Measurements from ENCODE around the gene TBC1D8.

TBC1D8 gene

DNA sequence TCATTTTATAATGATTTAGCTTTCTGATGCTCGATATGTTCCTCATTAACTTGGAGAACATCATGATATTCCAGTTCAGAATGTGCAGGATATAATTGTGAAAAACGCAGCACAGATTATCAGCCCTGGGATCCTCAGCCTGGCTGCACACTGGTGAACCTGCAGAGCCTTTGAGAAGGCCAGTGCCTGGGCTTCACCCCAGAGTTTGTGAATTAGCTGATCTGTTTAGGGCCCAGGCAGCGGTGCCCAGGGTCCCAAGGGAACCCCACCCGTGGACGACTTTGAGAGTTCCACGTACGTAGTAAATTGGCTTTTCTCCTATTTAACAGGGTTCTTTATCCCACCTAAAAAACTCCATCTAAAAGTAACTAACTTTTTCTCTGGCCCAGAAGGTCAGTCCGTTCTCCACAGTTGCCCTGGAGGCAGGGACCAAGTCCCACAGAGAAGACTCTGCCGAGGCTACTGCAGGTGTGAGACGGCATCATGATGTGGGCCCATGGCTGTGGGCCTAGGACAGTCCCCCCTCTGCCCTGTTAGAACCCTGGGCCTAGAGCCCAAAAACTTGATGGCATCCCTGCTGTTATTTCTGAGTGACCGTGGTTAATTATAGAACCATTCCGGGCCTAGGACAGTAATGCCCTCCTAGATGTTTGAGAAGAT lies 188.7 kb downstream of the TBC1D8 start:
- DNase-seq (ENCODE audit: low read depth): no peak
- no peak overlapping the region for H3K4me3 ChIP-seq (ENCODE audit: low read depth, low read length)
- TF ChIP-seq, protein P1, sequence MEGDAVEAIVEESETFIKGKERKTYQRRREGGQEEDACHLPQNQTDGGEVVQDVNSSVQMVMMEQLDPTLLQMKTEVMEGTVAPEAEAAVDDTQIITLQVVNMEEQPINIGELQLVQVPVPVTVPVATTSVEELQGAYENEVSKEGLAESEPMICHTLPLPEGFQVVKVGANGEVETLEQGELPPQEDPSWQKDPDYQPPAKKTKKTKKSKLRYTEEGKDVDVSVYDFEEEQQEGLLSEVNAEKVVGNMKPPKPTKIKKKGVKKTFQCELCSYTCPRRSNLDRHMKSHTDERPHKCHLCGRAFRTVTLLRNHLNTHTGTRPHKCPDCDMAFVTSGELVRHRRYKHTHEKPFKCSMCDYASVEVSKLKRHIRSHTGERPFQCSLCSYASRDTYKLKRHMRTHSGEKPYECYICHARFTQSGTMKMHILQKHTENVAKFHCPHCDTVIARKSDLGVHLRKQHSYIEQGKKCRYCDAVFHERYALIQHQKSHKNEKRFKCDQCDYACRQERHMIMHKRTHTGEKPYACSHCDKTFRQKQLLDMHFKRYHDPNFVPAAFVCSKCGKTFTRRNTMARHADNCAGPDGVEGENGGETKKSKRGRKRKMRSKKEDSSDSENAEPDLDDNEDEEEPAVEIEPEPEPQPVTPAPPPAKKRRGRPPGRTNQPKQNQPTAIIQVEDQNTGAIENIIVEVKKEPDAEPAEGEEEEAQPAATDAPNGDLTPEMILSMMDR (conservative IDR thresholded peaks at IDR 0.05; ENCODE audit: low read depth, low read length): no peak

DNA sequence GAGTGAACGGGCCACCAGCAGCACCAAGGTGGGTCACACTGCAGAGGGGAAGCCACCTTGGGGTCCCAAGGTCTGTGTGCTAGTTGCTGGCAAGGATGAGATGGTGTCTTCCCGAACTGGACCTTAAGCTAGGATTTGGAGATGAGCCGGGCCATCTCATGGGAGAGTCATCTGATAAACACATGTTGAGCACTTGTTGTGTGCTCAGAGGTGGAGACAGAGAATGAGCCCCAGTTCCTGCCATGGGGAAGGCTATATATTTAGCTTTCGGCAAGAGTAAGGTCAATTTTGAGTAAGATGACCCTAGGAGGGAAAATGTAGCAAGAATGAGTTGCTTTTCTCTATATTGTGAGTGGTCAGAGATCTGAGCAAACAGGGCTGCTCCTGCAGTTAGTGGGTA lies 190.5 kb downstream of the TBC1D8 start:
- TF ChIP-seq, protein P1 (conservative IDR thresholded peaks at IDR 0.05; ENCODE audit: low read depth, low read length): no peak
- no peak for DNase-seq (ENCODE audit: low read depth)
- no peak overlapping the region for H3K4me3 ChIP-seq (ENCODE audit: low read depth, low read length)

DNA sequence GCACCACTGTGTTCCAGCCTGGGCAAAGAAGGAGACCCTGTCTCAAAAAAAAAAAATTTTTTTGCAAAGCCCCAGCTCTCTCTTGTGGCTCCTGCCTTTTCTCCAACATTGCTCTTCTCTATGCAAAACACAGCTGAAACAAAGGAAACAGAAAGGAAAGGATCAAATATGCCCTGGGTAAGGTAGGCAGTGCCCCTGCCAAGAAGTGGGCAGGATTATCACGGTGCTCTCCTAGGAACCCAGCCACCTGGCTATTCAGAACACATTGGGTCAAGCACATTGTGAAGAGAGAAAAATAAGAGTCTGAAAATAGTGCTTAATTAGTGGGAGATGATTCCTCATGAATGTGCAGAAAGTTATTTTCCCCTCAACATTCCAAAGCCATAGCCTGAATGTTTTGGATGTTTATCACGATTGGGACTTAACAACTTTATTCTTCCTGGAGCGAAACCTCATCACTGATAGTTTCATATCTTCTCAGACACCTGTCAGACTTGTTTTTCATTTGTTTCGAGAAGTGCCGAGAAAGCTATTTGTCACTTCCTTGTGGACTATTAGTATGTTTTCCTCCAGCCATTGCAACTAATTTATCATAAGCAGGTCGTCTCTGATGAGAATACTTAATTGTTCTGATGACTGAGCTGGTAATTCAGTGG lies 191.8 kb downstream of the TBC1D8 start:
- TF ChIP-seq, protein P1 (conservative IDR thresholded peaks at IDR 0.05; ENCODE audit: low read depth, low read length): no peak
- DNase-seq (ENCODE audit: low read depth): no peak
- no peak overlapping the region for H3K4me3 ChIP-seq (ENCODE audit: low read depth, low read length)

DNA sequence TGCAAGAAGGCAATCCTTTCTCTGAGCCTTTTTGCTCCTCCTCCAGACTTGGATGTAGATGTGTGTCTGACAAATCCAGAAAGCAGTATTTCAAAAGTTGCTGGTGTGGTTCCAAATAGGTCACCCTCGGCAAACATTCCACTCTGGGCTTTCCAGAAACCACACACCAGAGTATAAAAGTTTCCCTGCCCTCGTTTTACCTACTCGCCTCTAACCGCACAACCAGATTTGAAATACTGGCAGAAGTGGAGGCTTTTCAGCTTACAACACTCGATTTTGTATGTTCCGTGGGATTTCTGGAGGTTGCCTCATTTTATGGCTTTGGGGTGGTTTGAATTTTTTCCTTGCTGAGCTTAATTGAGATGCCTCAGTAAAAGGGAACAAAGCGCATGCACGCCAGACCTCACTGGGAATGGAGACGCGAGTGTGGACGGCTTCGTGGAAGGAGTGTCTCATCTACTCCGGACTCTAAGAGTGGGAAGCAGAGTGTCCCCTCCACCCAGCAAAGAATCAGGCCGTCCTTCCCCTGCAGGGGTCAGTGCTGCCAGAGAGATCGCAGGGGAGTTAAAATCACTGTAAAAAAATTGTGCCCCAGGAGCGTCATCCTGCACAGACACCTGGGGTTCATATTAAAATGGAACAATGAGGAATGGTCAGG lies 193.1 kb downstream of the TBC1D8 start:
- peak; percentile 85 for DNase-seq (ENCODE audit: low read depth)
- TF ChIP-seq, protein P1 (conservative IDR thresholded peaks at IDR 0.05; ENCODE audit: low read depth, low read length): no peak
- H3K4me3 ChIP-seq (ENCODE audit: low read depth, low read length): no peak overlapping the region

Data from choroid plexus epithelial cell (primary cell).